HPDE6-E6E7 (cell line): ENCODE measurements around the gene MSI2.
"Not testable (repeated sequence)": the region's sequence is repeated elsewhere in the genome, so short reads cannot be mapped to it uniquely, and the experiment has no call there.

Experiments used
- DNase-seq: peaks from one replicate; pipeline ENCODE4 v3.0.0; 2011; ENCODE audit warnings: missing footprints; ENCODE audit errors: extremely low spot score

The MSI2 gene

GRCh38 chr17:57480438-57481196 is 224.3 kb downstream of the MSI2 start:
- DNase-seq = peak; percentile 29

GRCh38 chr17:57481910-57482391 is 225.6 kb downstream of the MSI2 start:
- no peak for DNase-seq

GRCh38 chr17:57482657-57483056 is 226.3 kb downstream of the MSI2 start:
- no peak for DNase-seq

GRCh38 chr17:57484081-57484666 is 227.9 kb downstream of the MSI2 start:
- DNase-seq = no peak

- no peak for DNase-seq
Observed at GRCh38 chr17:57484826-57485565, 228.7 kb downstream of the MSI2 start.

DNA sequence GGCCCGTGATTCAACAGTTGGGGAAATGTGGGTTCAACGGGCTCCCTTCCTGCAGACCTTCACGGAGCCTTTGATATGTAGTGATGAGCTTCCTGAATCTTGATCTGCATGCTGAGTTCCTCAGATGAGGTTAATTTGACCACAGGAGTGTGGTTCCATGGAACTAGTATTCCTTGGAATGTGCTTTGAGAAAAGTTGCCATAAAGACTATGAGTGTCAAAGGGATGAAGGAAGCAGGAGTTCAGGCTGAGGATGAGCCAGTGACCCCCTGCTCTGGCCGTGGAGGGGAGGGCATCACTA is 229.2 kb downstream of the MSI2 start:
- no peak for DNase-seq

DNA sequence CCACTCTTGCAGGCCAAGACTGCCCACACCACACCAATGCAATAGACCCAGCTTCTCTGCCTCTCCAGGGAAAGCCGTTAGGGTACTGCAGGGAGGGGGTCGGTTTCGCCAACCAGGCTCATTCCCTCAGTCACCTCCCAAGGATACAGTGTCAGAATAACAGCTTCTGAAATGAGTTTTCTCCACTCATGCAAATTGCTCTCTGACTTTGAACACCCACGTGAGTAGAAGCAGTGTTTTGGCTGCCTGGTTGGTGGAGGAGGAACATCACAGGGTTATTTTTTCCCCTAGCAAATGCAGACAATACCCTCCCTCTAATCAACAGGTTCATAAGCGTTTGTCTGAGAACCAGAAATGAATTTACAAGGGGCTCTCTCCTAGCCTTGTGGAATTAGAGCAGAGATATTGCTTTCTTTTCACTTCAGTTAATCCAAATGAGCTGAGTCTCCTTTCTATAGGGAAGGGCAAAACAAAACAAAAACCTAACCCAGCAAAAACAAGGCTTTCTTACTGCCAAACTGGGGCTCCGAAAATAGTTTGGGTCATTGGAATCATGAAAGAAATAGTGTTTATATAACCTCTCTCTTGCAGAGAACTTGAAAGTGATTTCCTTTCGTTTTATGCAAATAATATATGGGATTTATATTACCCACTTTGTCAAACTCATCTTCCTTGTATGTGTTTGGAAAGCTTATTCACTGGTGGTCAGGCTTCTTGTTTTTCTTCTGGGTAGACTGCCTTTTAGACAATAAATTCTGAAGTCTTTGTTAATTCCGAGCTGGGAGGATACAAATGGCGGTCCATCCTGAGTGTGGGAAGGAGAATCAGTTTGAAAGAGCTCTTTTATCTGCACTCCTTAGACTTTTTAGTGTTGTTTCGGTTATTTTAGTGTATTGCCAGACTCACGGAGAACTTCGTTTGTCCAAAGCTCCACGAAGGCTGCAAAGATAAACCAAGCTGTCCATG is 229.9 kb downstream of the MSI2 start:
- DNase-seq = no peak

- DNase-seq = no peak
Observed at GRCh38 chr17:57486882-57487301, 230.6 kb downstream of the MSI2 start.

- no peak for DNase-seq
Observed at GRCh38 chr17:57487573-57487972, 231.2 kb downstream of the MSI2 start.

DNA sequence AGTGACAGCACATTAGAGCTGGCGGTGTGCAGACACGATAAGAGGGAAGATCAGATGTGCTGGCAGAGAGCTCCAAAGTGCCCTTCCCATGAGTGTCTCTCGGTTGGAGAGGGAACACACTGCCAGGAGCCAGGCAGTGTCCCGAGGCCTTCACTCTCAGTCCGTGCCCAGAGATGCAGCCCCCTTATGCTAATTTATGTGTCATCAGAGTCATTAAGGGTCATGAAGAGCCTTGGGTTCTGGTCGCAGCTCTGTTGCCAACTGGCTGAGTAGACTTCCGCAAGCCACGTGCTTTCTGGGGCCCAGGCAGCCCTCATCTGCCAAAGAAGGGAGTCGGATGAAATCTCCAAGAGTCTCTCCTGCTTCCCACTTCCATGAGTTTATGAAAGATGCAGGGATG is 232.5 kb downstream of the MSI2 start:
- DNase-seq = no peak

GRCh38 chr17:57489321-57489720 is 233.0 kb downstream of the MSI2 start:
- no peak for DNase-seq

DNA sequence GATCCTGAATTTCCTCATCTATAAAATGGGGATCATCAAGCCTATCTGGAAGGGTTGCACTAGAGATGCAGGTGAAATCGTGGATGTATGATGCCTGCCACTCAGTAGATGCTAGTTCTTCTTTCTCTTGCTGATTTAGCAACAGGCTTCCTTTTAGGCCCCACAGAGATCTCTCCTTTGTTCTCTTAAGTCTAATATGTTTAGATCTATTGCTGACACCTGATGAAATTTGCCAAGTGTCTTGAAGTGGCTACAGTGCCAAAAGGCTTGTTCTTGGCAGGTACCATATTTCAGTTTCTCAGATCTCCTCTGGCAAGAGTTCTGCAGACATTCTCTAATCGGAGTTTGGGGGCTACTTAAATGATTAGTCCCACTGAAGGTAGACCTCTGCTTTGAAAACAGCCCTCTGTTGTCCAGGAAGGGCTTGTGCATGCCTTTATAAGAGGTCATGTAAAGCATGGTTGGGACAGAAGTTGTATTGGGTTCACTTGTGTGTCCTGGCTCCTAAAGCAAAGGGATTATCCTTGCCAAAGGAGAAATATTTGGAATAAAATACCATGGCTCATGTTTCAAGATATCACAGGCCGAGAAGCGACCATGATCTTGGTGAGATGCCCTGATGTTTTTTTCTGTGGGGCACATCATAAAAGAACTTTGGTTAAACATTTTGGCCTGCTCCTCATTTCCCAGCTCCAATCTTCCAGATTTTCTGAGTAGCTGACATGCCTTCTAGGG is 234.0 kb downstream of the MSI2 start:
- DNase-seq = no peak

DNA sequence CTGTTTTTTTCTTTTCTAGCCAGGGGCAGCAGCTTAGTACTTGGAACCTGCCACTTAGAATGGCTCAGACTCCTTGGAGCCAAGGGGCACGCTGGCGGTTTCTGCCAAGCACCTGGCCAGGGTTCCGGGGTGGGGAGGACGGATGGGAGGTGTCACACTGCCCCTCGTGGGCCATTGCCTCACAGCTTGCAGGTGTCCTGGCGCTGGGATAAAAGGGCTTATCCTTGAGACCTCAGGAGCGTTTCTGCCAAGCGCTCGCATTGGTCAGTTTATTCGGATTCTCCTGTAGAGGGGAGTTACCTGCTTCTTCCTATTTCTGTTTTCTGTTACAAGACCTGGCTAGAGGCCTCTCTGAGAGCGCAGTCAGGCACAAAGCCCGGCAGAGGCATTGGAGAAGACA is 234.6 kb downstream of the MSI2 start:
- DNase-seq = no peak

- no peak for DNase-seq
Observed at GRCh38 chr17:57493171-57493570, 236.8 kb downstream of the MSI2 start.

DNA sequence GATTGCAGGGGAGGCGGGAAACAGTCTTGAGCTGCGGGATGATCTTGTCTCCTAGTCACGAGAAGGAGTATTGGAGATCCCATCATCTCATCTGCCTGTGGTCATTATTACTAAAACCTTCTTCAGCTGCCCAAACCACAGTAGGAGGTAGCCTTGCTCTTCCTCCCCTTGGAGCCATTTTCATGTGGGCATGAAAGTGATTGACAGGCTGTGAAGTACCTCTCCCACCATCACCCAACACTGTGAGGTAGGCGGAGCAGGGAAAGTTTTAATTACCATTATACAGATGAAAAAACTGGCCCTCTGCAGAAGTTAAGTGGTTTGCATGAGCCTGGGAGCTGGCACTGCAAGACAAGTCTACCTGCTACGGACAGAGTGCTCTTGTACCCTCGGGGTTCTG is 237.3 kb downstream of the MSI2 start:
- no peak for DNase-seq

DNA sequence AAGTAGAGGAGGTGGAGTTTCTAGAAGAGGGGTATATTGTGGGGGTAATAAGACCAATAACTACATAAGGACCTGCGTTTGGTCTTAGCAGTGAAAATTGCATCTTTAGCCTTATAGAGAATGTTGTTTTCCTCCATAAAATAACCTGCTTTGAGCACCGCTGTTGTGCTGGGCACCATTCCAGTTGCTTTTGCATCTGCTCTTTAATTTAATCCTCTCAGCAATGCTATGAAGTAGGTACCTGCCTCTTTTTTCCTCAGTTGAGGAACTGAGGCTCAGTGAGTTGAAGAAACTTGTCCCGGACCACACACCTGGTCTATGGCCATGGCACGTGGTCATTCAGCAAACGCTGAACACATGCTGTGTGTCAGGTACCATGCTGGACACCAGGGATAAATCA is 238.1 kb downstream of the MSI2 start:
- DNase-seq = no peak

- no peak for DNase-seq
Observed at GRCh38 chr17:57495771-57496170, 239.4 kb downstream of the MSI2 start.

DNA sequence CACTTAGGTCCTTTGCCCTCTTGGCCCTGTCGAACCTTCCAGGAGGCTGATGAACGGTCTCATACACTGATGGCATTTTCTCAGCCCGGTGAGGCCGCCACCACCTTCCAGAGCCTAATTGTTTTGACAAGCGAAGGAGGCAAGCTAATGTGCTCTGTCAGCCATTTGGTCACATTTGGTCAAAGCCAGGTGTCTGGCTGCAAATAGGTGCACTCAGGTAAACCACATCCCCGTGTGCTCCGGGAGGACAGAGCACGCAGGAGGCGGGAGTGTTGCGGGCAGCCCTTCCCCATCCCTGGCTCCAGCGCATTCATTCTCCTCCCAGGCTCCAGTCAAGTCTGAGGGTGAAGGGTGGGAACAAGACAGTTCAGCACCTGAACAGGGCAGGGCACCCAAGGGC is 240.1 kb downstream of the MSI2 start:
- DNase-seq = no peak

GRCh38 chr17:57498443-57498842 is 242.1 kb downstream of the MSI2 start:
- no peak for DNase-seq

DNA sequence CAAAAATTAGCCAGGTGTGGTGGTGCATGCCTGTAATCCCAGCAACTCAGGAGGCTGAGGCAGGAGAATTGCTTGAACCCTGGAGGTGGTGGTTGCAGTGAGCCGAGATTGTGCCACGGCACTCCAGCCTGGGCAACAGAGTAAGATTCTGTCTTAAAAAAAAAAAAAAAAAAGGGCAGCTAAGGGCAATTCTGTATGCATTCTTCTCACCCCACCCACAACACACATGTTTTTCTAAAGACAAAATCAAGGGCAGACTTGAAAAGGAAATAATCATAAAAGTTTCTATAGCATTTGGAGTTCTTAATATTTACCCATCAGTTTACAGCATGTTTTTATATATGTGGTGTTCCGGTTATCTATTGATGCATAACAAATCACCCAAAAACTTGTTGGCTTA is 242.9 kb downstream of the MSI2 start:
- DNase-seq = not testable (repeated sequence)

DNA sequence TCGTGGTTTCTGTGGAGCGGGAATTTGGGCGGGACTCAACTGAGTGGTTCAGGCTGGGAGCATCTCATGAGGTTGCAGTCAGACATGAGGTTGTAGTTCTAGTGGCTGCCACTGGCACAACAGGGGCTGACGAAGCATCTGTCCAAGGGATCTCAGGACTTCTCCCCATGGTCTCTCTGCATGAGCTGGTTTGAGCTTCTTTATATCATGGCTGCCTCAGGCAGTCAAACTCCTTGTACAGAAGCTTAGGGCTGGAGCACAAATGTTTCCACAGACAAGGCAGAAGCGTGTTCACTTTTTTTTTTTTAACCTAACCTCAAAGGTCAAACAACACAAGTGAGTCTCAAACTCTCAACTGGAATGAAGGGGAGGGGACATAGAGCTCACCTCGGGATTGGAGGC is 243.3 kb downstream of the MSI2 start:
- DNase-seq = no peak
